Measurements from ENCODE around the gene CTBP2.

Gene CTBP2

DNA sequence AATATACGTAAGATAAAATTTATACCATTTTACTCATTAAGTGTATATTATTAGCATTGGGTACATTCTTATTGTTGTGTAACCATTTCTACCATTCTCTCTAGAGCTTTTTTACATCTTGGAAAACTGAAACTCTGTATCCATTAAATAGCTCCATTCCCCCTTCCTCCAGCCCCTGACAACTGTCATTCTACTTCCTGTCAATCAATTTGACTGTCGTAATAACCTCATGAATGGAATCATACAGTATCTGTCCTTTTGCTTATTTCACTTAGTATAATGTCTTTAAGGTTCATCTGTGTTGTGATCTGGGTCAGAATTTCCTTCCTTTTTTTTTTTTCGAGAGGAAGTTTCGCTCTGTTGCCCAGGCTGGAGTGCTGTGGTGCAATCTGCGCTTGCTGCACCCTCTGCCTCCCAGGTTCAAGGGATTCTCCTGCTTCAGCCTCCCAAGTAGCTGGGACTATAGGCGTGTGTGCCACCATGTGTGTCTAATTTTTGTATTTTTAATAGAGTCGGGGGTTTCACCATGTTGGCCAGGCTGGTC, 202.9 kb downstream of the CTBP2 start:
- DNase-seq = no peak

DNA sequence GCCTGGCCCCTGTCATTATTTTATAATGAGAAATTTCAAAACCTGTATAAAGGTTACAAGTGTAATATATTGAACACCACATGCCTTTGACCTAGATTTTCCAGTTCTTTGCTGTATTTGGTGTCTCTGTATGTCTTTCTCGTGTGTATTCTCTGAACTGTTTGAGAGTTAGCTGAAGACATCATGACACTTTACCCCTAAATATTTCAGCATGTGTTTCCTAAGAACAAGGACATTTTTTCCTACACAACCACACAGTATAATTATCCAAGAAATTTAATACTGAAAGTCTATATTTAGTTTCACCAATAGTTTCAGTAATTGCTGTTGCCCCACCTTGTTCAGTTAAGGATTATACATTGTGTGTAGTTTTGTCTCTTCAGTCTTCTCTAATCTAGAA, 203.6 kb downstream of the CTBP2 start:
- DNase-seq = no peak

- DNase-seq = no peak
These were observed 204.5 kb downstream of the CTBP2 start for GRCh38 chr10:124955868-124956267.

DNA sequence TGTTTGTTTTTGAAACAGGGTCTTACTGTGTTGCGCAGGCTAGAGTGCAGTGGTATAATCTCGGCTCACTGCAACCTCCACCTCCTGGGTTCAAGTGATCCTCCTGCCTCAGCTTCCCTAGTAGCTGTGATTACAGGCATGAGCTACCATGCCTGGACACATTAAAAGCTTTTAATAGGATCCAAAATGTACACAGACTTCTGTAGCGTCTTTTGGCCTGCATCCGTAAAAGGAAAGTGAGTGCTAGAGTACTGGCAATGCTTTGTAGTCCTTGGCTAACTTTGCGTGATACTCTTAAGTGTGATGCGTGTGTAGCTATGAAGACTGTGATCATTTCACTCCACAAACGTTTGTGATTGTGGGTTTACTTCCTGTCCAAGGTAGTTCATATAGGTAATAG, 205.1 kb downstream of the CTBP2 start:
- DNase-seq = no peak

- DNase-seq = no peak
These were observed 206.9 kb downstream of the CTBP2 start for GRCh38 chr10:124953421-124953820.

- DNase-seq = no peak
These were observed 208.2 kb downstream of the CTBP2 start for GRCh38 chr10:124952123-124952522.

DNA sequence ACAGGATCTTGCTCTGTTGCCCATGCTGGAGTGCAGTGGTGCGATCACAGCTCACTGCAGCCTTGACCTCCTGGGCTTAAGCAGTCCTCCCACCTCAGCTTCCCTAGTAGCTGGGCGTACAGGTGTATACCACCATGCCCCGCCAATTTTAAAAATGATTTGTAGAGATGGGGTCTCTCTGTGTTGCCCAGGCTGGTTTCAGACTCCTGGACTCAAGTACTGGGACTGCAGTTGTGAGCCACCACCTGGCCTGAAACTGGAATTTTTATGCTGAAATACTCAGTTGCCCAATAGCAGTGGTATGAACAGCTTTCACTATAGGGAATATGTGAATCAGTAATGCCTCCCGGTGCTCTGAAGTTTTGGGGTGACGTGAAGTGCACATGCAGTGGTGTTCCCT, 210.8 kb downstream of the CTBP2 start:
- no peak for DNase-seq

DNA sequence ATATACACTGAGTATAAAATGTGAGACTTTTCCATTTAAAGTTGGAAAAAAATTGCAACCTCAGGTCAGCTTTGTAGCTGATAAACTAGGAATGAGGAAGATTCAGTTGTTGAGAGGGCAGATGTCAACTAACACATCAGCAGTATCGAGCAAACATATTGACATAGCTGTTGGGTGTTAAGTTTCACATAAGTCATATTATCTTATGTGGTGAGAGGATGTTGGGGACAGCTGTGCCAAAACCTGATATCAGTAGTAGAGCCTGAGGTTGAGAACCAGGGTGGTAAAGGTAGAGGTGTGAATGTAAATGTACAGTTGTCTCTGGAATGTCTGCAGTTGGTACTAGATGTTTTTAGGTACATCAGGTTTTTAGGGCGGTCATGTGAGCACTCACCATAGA, 213.4 kb downstream of the CTBP2 start:
- DNase-seq = no peak

GRCh38 chr10:124944982-124945381, 215.4 kb downstream of the CTBP2 start:
- DNase-seq = no peak

DNA sequence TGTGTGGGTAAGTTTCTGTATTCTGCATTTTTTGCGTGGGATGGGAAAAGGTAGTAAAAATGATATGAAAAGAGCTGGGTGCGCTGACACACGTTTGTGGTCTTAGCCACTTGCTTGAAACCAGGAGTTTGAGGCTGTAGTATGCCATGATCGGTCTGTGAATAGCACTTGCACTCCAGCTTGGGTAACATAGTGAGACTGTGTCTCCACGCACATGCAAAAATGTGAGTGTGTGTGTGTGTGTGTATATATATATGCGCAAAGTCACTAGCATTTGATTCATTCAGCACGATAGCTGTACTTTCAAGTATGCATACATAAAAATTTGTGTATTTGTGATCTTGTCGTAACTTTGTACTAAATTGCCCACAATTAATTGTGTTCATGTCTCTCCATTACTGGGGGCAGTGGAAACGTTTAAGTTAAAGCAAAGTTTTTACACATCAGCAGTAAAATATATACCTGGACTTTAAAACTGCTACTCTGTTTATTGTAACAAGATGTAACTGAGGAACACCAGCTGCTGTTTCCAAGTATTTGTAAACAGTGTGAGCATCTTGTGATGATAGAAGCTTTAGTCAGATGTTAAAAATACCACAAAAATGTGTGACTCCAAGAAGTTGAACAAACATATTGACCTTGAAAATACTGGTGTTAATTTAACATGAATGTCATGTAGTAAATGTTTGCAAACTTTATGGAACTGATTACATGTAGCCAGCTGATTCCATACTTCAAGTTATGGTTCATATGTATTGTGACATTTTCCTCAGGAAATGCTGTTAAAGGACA, 216.9 kb downstream of the CTBP2 start:
- DNase-seq = no peak

GRCh38 chr10:124942317-124943169, 217.8 kb downstream of the CTBP2 start:
- DNase-seq = no peak

GRCh38 chr10:124941823-124942222, 218.5 kb downstream of the CTBP2 start, which contains the start of gene ZRANB1:
ZRANB1 (plus strand) TSS chr10:124942123; CDS start chr10:124942494, 371 bp downstream.
- no peak for DNase-seq

- DNase-seq = no peak
These were observed 221.1 kb downstream of the CTBP2 start for GRCh38 chr10:124939290-124939689.

DNA sequence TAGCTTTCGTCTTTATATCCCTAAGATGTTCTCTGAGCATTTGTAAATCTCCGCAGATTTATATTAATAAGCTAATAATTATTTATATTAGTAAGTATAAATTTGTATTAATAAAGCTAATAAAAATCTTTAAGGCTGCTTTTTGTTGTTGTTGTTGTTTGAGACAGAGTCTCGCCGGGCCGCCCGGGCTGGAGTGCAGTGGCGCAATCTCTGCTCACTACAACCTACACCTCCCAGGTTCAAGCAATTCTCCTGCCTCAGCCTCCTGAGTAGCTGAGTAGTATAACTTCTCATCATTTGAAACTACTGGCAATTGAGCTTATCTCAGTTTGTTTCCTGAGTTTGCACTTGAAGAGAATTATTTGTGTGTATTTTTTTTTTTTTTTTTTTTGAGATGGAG, 223.6 kb downstream of the CTBP2 start:
- no peak for DNase-seq

GRCh38 chr10:124935946-124936345, 224.4 kb downstream of the CTBP2 start:
- no peak for DNase-seq

All from activated CD4-positive, alpha-beta T cell treated with anti-CD3 and anti-CD28 coated beads for 1 hour (primary cell).